ENCODE measurements around the gene SUB1.

GRCh38 chr5:32598997-32599549 is 13.7 kb downstream of the SUB1 start:
- TF ChIP-seq POLR2AphosphoS5 (IDR thresholded peaks at IDR 0.05; ENCODE audit: low read depth, low read length): peak; percentile 20; the same call in 1 of the 2 replicates
- no peak for TF ChIP-seq TAF1 (IDR thresholded peaks at IDR 0.05; ENCODE audit: borderline replicate concordance, low read depth, low read length)
- TF ChIP-seq POLR2A (IDR thresholded peaks at IDR 0.05; ENCODE audit: low read depth, low read length): no peak
